Superior temporal gyrus (tissue), 1 donor: Measurements from ENCODE around the gene ABTB2.

ENCODE experiments used
- DNase-seq: peaks from one replicate; pipeline ENCODE4 v3.0.0-alpha.2; 2016; ENCODE audit errors: extremely low spot score

Gene ABTB2

DNA sequence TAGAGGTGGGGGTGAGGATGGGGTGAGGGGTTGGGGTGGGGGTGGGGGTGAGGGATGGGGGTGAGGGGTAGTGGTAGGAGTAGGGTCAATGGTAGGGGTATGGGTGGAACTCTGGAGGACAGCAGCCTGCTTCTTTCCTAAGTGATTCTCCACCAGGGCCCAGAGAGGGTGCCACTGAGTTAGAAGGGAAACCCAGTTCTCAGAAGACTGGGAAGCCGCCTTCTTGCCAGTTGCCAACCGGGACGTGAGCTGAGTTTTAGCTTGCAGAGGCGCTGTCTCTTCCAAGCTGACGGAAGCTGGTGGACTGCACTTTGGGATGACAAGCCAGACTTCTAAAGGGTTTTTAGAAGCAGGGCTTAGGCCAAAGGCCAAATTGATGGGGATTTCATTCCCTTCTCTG lies 148.0 kb downstream of the ABTB2 start:
- DNase-seq: no peak

DNA sequence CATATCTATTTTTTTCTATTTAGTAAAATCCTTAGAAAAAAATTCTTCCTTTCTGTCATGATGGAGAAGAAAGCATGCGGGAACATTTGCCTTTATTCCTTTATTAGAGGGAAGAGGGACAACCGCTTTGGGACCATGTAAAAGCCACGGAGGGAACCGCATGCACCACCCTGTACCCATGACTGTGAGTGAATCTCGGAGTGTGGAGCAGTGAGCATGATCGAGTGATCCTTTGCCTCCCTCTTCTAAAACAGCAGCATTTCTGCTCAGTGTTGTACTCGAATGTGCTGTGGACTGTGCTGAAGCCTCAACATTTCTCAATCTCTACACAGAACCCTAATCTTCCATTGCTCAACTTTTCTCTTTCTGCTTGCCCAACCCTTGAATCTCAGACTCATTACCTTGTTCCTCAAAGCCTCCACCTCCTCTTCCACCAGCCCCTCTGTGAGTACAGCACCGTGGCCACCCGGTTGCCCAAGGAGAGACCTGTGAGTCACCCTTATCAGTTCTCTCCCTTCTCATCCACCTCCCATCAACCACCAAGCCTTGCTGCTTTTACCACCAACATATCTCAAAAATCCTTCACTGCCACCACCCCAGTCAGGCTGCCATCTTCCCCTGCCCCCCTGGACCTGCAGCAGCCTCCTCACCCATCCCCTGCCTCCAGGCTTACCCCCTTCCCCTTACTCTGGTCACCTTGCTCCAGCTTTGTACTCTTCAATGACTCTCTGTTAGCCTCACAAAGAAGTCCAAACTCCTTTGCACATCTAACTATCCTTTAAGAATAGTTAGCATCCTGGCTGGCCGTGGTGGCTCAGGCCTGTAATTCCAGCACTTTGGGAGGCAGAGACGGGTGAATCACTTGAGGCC lies 149.3 kb downstream of the ABTB2 start:
- DNase-seq: no peak

DNA sequence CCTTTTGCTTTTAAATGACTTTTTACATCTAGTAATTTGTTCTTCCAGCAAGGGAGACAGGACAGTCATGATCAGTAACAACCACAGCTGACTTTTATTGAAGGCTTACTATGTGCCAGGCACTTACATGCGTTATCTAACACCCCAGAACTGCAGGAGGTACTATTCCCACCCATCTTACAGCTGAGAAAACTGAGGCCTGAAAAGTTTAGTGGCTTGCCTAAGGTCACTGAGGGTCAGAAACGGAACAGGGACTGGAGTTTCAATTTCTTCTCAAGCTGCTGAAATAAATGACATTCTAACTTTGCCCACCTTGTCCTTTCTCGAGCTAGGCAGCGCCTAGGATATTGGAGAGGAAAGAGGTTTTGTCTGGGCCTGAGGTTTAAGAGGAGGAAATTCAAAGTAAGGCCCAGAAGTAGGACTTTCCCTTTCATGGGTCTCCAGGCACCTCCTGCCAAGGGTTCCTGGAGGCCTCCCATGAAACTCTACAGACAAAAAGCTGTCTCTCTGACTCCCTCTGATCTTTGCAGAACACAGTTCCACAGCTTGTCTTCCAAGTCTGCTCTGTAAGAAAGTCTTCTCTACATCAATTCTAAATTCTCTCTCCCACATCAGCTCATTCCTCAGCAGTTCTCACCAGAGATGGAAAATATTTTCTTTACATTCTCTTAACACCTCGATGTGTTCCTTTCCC lies 150.2 kb downstream of the ABTB2 start:
- no peak for DNase-seq

DNA sequence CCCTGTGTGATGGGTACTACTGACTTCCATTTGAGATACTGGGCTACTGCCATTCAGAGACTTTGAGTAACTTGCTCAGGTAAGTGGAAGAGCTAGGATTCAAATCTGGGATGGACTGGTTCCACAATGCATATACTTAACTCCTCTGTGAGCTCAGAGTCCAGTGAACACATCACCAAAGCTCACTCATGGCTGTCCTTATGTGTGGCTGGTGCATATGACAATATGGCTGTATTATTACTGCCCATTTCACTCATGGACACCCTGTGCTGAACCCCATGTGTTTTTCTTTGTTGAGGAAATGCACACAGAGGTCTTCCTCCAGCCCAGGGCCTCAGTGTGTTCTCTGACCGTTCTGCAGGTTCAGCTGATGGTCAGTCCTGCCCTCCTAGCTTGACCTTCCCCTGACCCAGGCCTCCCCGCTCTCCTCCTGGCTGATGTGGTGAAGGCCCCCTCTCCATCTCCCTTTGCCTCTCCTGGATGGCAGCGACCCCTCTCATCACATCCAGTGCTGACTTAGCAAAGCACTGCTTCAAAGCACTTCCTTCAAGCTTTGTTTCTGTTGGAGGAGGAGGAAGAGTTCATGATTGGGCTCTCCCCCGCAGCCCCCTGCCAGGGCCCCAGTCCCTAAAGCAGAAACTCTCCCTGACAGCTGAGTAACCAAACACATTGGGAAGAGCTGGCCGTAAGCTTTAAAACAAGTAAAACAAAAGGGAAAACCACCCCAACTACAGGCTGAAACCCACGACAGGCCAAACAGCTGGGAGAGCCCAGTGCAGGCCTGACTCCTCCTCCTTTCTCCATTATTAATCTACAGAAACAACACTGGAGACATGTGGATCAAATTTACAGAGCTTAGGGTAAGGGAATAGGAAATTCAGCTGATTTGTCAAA lies 151.2 kb downstream of the ABTB2 start:
- DNase-seq: no peak

DNA sequence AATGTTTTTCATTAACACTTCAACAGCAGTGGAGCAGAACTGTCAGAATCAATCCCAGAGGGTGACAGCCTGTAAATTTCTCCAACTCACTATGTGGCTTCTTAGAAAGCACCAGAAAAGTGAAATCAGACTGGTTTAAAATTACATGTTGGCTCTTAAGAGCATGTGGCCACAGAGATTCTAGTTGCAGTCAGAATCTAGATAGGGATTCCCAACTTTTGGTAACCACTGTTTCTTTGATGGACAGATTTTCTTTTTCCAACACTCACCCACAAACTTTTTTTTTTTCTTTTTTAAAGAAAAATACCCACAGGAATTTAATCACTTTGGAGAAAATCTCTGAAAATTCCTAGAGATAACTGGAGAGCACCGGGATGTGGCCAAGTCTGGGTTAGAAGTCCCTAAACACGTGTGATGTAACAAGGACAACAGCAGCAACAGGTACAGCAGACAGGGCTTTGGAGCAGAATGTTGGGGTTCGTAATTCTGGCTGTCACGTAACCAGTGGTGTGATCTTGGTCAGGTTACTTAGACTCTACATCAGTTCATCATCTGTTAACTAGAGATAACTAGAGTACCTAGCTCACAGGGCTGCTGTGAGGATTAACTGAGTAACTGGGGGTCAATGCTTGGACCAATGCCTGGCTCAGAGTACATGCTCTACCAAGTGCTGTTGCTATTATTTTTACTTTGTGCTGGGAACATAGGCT lies 152.3 kb downstream of the ABTB2 start:
- no peak for DNase-seq

DNA sequence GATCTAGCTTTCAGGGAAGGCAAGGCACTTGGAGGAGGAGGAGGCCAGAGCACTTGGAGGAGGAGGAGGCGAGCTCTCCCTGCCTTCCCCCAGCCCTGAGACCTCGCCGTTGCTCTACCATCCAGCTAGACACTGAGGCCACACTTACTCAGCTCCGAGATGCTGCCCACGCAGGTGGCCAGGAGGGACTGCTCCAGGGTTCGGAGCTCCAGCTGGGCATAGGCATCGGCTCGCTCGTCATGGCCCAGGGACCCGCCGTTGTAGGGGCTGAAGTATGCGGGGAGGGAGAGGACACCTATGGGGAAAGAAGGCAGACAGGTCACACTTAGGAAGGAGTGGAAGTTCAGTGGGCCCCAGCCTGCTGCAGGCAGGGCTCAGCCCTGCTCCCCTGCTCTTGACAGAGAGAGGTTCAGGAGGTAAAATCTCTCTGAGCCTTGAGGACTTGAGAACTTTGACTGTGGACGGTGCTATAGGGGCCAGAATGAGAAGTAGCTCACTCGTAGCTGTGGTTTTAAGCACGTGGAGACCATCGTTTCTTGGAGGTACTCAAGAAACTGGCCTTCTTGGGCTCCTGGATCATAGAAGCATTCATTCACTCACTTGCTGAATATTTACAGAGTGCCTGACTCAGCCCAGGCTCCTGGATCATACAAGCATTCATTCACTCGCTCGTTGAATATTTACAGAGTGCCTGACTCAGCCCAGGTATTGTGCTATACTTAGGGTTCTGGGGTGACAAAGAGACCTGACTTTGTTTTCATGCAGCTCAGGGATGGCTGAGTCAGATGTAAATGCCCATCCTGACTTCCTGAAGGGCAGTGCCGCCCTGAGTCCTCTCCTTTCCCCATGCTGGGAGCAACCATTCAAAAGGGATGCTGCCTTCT lies 153.2 kb downstream of the ABTB2 start:
- DNase-seq: no peak

DNA sequence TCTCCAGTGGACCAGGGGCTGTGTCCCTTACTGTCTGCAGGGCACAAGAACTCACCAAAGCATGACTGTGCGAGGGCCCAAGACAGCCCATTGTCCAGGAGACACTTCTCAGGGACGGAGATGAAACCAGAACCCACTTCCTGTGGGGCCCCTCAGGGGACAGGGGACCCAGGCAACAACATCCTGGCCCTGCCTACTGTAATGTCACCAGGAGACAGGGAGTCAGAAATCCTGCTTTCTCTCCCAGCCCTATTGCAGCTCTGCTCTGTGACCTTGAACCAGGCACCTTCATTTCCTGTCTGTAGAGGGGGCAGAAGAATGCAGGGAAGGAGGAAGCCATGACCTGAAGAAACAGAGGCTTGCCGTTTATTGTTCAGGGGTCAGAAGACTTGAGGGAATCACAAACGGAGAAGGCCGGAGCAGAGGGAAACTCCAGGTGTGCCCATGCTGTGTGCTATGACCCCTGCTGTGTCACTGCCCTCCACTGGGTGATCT lies 154.4 kb downstream of the ABTB2 start:
- DNase-seq: no peak

DNA sequence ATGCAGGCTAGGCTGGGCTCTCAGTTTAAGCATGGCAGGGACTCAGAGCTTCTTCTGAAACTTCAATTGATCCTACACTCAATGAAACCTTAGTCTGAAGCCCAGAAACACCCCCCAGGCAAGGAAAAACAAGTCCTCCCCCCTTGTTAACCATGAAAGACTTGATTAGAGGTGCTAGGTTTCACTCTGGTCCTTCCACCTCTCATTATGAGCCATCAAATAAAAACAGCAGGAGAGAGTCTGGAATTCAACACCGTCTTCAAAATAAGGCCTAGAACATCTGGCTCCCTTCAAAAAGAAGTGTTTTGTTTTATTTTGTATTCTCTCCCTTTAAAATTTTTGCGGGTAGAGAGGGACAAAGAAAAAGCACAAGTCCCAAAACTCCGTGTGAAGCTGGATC lies 156.7 kb downstream of the ABTB2 start:
- no peak for DNase-seq

DNA sequence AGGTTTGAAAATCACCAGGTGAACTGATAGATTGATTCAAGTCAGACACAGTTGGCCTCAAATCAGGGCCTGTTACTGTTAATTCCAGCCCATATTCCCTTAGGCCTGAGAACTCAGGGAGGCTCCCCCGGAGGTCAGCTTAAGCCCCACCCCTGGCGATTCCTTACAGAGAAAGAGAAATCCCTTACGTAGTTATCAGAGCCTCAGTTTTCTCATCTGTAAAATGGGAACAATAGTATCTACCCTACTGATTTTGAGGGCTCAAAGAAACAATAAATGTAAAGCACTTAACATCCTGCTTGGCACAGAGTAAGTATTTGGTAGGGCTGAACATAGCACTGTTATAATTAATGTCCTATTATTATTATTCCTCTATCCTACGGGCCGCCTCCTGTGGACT lies 158.3 kb downstream of the ABTB2 start:
- no peak for DNase-seq

DNA sequence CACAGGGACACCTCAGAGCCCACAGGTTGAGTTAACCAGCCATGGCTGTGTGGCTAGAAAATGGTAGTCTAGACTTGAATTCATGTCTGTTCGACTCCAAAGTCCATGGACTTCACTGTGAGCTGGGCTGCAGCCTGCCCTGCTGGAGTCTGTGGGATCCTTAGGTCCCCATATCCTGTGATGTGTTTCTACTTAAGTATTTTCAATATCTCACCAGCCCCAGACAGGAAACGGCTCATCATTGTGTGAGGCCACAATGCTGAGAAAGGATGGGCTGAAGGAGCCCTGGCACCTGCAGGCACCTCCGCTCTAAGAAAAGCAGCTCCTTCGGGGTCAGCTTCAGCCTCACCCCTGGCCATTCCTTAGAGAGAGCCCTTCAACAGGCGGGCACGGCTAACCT lies 159.3 kb downstream of the ABTB2 start:
- DNase-seq: no peak

DNA sequence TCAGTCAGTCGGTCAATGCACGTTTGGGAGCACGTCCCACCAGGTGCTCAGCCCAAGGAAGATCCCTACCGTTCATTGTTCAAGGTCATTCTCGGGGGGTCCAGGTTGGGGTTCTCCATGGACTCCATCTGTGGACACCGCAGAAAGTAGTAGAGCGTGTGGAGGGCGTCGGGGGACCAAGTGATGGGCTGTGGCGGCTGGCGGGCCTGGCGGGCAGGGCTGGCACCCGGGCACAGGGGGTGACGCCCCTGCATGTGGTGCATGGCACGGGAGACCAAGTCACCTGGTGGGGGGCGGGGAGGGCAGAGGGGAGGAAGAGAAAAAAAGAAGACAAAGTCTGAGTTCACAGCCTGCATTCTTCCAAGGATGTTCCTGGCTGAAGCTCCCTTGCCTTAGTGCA lies 160.6 kb downstream of the ABTB2 start:
- DNase-seq: no peak

DNA sequence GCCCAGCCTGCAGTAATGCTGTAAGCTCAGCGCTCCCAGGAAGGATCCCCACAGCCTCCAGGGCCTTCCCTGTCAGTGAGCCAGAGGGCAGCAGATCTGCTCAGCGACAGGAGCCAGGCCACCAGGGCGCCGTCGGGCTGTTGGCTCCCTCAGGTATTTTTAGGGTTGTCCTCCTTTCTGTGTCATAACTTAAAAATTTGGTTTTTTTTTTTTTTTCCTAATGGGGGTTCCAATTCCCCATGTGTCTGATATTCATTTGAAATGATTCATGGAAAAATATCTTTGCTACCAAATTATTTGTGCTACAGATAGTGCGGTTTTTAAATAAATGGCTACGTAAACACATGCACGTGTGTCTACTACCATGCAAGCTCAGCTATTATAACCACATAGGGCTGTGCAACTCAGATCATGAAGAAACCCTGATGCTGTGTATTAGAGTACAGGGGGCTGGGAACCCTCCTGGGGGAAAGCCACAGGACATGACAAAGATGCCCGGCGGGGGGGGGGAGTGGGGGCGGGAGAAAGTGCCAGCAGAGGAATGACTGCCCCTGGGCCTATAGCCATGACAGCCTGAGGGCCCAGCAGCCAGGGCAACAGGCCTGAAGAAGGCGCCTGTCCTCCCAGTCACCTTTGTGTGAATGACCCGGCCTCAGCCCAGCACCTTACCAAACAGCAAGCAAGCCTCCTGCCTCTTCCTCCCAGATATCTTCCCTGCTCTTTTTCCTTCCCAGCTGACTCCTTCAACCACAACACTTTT lies 163.1 kb downstream of the ABTB2 start:
- no peak for DNase-seq

DNA sequence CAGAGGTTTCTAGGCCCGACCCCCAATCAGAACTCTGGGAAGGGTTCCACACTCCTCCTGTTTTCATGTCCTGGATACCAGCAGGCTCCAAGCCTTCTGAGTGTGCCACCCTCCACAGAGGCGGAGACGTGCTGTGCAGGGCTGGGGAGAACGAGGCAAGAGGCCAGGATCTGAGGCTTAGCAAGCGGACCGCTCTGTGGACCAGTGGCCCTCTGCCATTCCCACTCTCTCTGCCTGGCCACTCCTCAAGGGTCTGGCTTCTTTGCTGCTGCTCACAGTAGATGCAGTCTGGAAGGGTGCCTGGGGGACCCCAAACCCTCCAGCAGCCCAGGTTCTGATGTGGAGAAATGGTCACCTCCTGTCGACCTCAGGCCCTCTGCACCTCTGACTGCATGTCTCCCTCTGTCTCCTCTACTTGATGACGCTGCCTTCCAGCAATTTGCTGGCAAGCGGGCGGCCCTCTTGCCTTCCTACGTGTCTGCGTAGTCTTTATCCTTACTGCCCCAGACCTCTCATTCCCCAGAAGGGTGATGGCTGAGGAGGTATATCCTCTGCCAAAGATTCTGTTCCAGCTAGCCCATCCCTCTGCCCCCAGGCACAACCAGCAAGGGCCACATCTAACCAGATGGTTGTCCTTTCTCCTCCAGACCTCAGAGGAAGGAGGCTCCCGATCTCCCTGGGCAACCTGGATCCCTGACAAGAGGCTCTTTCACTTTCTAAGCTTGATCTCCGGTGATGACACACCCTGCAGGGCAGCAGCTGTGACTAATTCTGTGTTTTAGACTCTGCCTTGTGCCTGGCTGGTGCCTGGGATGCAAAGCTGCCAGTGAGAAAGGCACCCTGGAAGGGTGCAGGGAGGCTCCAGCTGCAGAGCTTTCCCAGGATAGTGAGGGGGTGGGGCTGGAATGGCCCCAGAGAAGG lies 165.1 kb downstream of the ABTB2 start:
- DNase-seq: no peak

DNA sequence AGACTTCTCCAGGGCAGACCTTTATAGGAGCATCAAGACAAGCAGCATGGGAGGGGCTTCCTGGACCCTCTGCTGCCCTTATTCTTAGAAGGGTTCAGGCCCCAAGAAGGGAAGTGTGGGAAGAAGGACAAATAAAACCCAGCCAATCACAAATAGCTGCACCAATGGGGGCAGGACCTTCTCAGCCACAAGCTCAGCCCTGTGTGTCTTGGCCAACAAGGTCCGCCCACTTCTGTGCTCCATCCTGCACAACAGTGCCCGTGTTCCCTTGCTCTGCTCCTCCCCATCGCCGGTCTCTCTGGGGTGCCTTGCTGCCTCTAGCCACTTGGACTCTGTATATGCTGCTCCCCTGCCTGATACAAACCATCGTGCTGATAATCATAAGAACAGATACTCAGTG lies 166.2 kb downstream of the ABTB2 start:
- no peak for DNase-seq

DNA sequence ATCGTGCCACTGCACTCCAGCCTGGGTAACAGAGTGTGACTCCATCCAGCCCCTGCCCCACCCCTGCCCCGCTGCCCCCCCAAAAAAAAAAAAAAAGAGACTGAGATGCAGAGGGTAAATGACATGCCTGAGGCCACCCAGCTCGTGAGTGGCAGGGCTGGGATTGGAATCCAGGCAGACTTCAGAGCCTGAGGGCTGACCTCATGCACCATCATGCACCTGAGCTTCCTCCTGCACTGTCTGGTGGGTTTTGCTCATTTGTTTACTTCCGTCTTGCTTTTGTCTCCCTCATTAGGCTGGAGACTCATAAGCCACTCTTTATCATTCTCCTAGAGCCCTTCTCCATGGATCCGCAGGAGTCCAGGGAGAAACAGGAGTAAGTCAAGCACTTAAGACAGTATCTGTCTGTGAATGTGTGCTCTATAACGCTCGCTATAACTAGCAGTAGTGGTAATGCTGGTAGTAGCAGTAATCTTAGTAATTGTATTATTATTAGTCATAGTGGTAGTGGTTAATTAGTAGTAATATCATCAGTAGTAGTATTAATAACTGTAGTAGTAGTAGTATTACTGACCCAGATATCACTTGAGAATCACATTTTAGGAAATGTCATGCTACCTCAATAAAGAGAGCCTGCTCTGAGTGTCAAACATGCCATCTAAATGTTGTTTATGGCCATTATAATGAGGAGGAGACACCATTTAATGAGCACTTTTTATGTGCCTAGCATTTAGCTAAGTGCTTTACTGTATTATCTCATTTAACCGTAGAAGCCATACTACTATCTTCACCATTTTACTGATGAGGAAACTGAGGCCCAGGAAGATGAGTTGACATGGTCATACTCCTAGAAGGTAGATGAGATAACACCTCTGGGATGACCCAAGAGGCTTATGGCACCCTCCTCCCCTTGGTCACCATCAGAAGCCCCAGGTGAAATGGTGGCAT lies 167.3 kb downstream of the ABTB2 start:
- DNase-seq: no peak

DNA sequence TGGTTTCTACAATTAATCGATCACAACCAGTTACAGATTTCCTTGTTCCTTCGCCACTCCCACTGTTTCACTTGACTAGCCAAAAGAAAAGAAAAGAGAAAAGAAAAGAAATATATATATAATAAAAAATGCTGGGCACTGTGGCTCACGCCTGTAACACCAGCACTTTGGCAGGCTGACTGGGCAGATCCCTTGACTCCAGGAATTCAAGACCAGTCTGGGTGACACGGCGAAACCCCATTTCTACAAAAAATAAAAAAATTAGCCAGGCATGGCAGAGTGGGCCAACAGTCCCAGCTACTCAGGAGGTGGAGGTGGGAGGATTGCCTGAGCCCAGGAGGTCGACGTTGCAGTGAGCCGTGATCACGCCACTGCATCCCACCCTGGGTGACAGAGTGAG lies 168.6 kb downstream of the ABTB2 start:
- DNase-seq: no peak

DNA sequence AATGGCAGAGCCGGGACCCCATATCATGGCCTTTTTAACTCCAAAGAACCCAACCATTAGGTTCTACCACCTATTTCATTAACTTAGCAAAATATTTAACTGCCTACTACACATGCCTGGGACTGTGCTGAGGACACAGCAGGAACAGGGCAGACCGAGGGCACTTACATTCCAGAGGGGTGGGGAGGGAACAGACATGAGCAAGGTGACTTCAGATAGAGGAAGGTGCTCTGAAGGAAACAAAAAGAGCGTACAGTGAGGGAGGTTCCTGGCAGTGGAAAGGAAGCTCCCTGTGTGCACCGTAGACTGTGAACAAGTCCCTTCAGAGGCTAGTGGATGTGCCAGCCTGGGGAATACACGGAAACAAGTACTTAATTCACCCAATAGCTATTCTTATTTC lies 169.6 kb downstream of the ABTB2 start:
- no peak for DNase-seq
